CD8-positive, alpha-beta memory T cell (primary cell): ENCODE data around the gene SLC17A3. TPM values are rescaled to one million over a fixed set of nuclear protein-coding genes. Genes with fewer than 3 reads are reported as not detected.

ENCODE experiments used
- CTCF ChIA-PET: fragments of 350-600 bp; sonication (Branson Sonifier 250); formaldehyde crosslinking; loops from one replicate; lab custom pipeline; 2021; ENCODE audit warnings: antibody characterized with exemption; lab: Charles Lee
- POLR2A ChIA-PET: fragments of 350-600 bp; sonication (Branson Sonifier 250); formaldehyde crosslinking; loops from one replicate; lab custom pipeline; 2021; ENCODE audit warnings: antibody characterized with exemption; lab: Charles Lee
- DNase-seq, 5 donors: peaks; one replicate each; pipeline versions ENCODE4 v3.0.0 to v3.0.0-alpha.2; 2020 to 2022; ENCODE audit warnings: mixed read lengths in 1 of 5
- H3K27ac ChIP-seq: one replicate; pipeline ENCODE4 v1.7.0; 2013; ENCODE audit warnings: low read depth, mild to moderate bottlenecking, low read length, moderate library complexity
- H3K27me3 ChIP-seq: 2 replicates; pipeline ENCODE4 v1.7.0; 2013; ENCODE audit warnings: low read length, mild to moderate bottlenecking; ENCODE audit not compliant: insufficient read depth, poor library complexity, severe bottlenecking
- H3K36me3 ChIP-seq: 2 replicates; pipeline ENCODE4 v1.7.0; 2013; ENCODE audit warnings: mild to moderate bottlenecking, low read length, moderate library complexity; ENCODE audit not compliant: insufficient read depth
- H3K4me1 ChIP-seq: 2 replicates; pipeline ENCODE4 v1.7.0; 2013; ENCODE audit warnings: mild to moderate bottlenecking, low read length, moderate library complexity; ENCODE audit not compliant: insufficient read depth
- H3K4me3 ChIP-seq: 2 replicates; pipeline ENCODE4 v1.7.0; 2013; ENCODE audit warnings: mild to moderate bottlenecking, low read length
- H3K9me3 ChIP-seq: 2 replicates; pipeline ENCODE4 v1.7.0; 2013; ENCODE audit warnings: mild to moderate bottlenecking, low read length
- H3K27ac Mint-ChIP-seq, 8 donors: one replicate each; pipeline ENCODE4 v1.8.0; 2020 to 2021; ENCODE audit warnings: mixed read lengths in 8 of 8, mild to moderate bottlenecking in 6 of 8, inconsistent platforms in 3 of 8, moderate library complexity in 3 of 8
- H3K27me3 Mint-ChIP-seq, 2 donors: one replicate each; pipeline ENCODE4 v1.8.0; 2020 to 2021; ENCODE audit warnings: mixed read lengths in 2 of 2, mild to moderate bottlenecking in 1 of 2, moderate library complexity in 1 of 2
- H3K36me3 Mint-ChIP-seq, 3 donors: one replicate each; pipeline ENCODE4 v1.8.0; 2020 to 2021; ENCODE audit warnings: mixed read lengths in 3 of 3, inconsistent platforms in 1 of 3, mild to moderate bottlenecking in 1 of 3
- H3K4me1 Mint-ChIP-seq, 3 donors: one replicate each; pipeline ENCODE4 v1.8.0; 2020 to 2021; ENCODE audit warnings: mixed read lengths in 3 of 3, inconsistent platforms in 1 of 3, mild to moderate bottlenecking in 1 of 3
- H3K4me3 Mint-ChIP-seq, 7 donors: one replicate each; pipeline ENCODE4 v1.8.0; 2020 to 2021; ENCODE audit warnings: mixed read lengths in 7 of 7, mild to moderate bottlenecking in 6 of 7, moderate library complexity in 4 of 7, inconsistent platforms in 2 of 7
- H3K9me3 Mint-ChIP-seq, 5 donors: one replicate each; pipeline ENCODE4 v1.8.0; 2020 to 2022; ENCODE audit warnings: mixed read lengths in 5 of 5, mild to moderate bottlenecking in 3 of 5, moderate library complexity in 2 of 5, inconsistent platforms in 1 of 5
- polyA plus RNA-seq: library from polyadenylated mRNA; unstranded; fragments of 300-500 nt; fragmentation: Illumina TruSeq; gene quantifications from one replicate; pipeline ENCODE4 v1.2.3, GENCODE V29; 2021
- total RNA-seq, 2 experiments: library from RNA; stranded (reverse); gene quantifications; one replicate each; pipeline ENCODE4 v1.2.3, GENCODE V29; 2021

The SLC17A3 gene
- total and polyA plus RNA-seq, 3 experiments from 2014 or later = not detected

DNA sequence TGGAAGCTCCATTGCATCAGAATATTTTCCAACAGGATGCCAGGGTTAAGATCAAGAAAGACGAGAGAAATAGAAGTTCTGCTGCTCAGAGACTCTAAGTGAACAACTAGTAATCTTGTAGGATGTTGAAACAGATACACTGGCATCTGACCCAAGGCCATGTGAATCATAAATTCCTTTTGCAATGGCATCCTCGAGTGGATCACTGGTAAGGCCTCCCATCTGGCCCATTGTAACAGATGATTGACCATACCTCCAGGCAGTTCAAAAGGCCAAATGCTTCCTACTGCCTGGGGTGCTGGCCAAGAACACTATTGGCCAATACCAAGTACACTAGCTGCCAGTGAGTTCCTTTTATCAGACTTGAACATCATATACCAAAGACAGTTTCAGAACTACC lies 9.9 kb upstream of the SLC17A3 start:
- Histone ChIP-seq H3K4me1 (no peaks in the 10 kb centered on the region), H3K9me3 (no peaks in the 10 kb centered on the region), H3K36me3 (no peaks in the 10 kb centered on the region), H3K27ac (no peak overlapping the region), H3K4me3 (no peak overlapping the region), H3K27me3 (no peaks in the 10 kb centered on the region)
- Mint-ChIP-seq H3K27ac (no peak overlapping the region), H3K4me3 (no peak overlapping the region), H3K36me3 (peaks cover 0 to 3% (median 2%) of the 10 kb centered on the region in 3 donors), H3K4me1 (peaks cover 0 to 10% (median 0%) of the 10 kb centered on the region in 3 donors), H3K9me3 (no peaks in the 10 kb centered on the region), H3K27me3 (peaks cover under 1 to 3% of the 10 kb centered on the region in 2 donors)
- DNase-seq = no peak
- CTCF ChIA-PET = interaction anchor here (2.7 kb wide), 1 partner anchor 164 kb away, joined by 12 read pairs; no protein-coding TSS in a partner anchor
- POLR2A ChIA-PET = no interaction called here

DNA sequence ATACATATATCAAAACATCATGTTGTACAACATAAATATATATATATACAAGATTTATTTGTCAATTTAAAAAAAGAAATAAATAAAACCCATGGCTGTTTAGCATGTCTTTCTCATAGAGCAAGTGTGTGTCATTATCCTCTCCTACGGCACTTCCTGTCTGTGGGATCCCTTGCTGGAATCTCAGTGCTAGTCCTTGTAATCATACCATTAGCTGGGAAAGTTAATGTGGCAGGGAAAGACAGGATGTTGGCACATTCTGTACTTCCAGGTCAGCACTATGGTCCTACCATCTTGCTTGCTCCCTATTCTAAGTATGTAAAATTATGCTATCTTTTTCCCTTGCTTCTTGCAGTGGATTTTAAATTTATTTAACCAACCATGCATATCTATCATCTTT lies 9.5 kb upstream of the SLC17A3 start:
- no peaks in the 10 kb centered on the region for H3K36me3 ChIP-seq
- no peaks in the 10 kb centered on the region for H3K9me3 ChIP-seq
- ChIA-PET CTCF (interaction anchor here (1.0 to 3.1 kb wide), 3 partner anchors 11 to 163 kb away, joined by 3 to 15 read pairs (median 12); no protein-coding TSS in a partner anchor), POLR2A (no interaction called here)
- Mint-ChIP-seq H3K4me3 (no peak overlapping the region), H3K27me3 (peaks cover 4 to 5% of the 10 kb centered on the region in 2 donors), H3K9me3 (no peaks in the 10 kb centered on the region), H3K27ac (no peak overlapping the region), H3K36me3 (peaks cover 0 to 3% (median 2%) of the 10 kb centered on the region in 3 donors), H3K4me1 (peaks cover 0 to 10% (median 0%) of the 10 kb centered on the region in 3 donors)
- H3K27ac ChIP-seq = no peak overlapping the region
- H3K4me3 ChIP-seq = no peak overlapping the region
- no peaks in the 10 kb centered on the region for H3K4me1 ChIP-seq
- no peak for DNase-seq
- no peaks in the 10 kb centered on the region for H3K27me3 ChIP-seq

GRCh38 chr6:25882051-25882496 lies 8.0 kb upstream of the SLC17A3 start:
- Mint-ChIP-seq H3K27me3 (peaks cover 3 to 6% of the 10 kb centered on the region in 2 donors), H3K9me3 (no peaks in the 10 kb centered on the region), H3K4me1 (peaks cover 0 to 10% (median 0%) of the 10 kb centered on the region in 3 donors), H3K4me3 (peak overlapping the region in 5 of 7 donors; percentile 85 to 93 (median 91)), H3K36me3 (peaks cover 0 to 3% (median 2%) of the 10 kb centered on the region in 3 donors), H3K27ac (peak overlapping the region in 5 of 8 donors; percentile 62 to 95 (median 90))
- Histone ChIP-seq H3K27me3 (no peaks in the 10 kb centered on the region), H3K9me3 (no peaks in the 10 kb centered on the region), H3K4me3 (no peak overlapping the region), H3K4me1 (no peaks in the 10 kb centered on the region), H3K27ac (no peak overlapping the region), H3K36me3 (no peaks in the 10 kb centered on the region)
- ChIA-PET CTCF (interaction anchor here (0.7 to 3.1 kb wide), 11 partner anchors 8 to 166 kb away, joined by 3 to 15 read pairs (median 4); no protein-coding TSS in a partner anchor), POLR2A (no interaction called here)
- DNase-seq = peak in 3 of 5 donors; percentile 20 to 61 (median 46)

DNA sequence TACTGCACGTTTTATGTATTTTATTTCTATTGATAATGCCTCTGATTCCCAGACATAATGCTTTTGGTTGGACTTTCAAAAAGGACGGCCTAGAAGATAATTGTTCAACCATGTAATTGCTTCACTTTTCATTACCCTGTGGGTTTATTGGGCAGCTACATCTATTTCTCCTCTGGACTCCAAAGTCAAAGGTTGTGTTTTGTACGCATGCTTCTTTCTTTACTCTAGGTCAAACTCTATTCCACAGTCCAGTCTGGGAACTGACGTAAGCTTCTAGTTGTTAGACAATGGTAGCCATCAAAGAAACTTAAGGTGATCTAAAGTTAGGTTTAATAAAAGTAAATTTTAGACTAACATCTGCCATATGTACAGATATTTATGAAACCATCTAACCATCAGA lies 6.6 kb upstream of the SLC17A3 start:
- no peaks in the 10 kb centered on the region for H3K9me3 Mint-ChIP-seq
- ChIA-PET CTCF (interaction anchor here (3.1 kb wide), 1 partner anchor 8 kb away, joined by 15 read pairs; no protein-coding TSS in a partner anchor), POLR2A (interaction anchor here (1.7 kb wide), 1 partner anchor 14 kb away, joined by 5 read pairs; no protein-coding TSS in a partner anchor)
- Histone ChIP-seq H3K4me3 (no peak overlapping the region), H3K9me3 (no peaks in the 10 kb centered on the region), H3K36me3 (no peaks in the 10 kb centered on the region), H3K27ac (no peak overlapping the region), H3K27me3 (no peaks in the 10 kb centered on the region), H3K4me1 (no peaks in the 10 kb centered on the region)
- H3K27ac Mint-ChIP-seq = no peak overlapping the region
- H3K4me3 Mint-ChIP-seq = no peak overlapping the region
- H3K4me1 Mint-ChIP-seq = peaks cover 0 to 11% (median 0%) of the 10 kb centered on the region in 3 donors
- no peak for DNase-seq
- H3K36me3 Mint-ChIP-seq = peaks cover 0 to 3% (median 2%) of the 10 kb centered on the region in 3 donors
- peaks cover 3 to 6% of the 10 kb centered on the region in 2 donors for H3K27me3 Mint-ChIP-seq

DNA sequence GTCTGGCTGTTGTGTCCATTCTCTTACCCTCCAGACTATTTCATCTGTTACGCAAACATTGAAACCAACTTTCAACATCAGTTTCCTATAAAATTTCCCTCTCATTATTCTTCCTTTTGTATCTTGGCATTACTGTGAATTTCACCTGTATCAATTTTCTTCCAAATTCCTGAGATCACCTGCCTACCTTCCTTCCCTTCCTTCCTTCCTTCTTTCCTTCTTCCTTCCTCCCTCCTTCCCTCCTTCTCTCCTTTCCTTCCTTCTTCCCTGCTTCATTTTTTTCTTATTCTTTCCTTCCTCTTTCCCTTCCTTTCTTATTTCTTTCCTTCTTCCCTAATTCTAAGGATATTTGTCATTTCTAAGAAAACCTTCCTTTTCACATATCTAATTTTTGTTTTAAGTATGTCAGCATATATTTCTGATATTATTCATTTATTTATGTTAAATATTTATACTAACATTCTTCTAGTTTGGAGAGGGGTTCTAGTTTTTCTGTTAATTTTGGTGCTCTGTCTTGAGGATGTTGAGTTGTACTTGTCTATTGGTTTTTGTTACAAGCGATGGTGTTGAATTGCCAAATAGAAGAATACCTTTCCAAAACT lies 4.8 kb upstream of the SLC17A3 start:
- H3K9me3 Mint-ChIP-seq = no peaks in the 10 kb centered on the region
- no peaks in the 10 kb centered on the region for H3K36me3 ChIP-seq
- POLR2A ChIA-PET = interaction anchor here (1.7 kb wide), 1 partner anchor 12 kb away, joined by 5 read pairs; no protein-coding TSS in a partner anchor
- peaks cover 3 to 6% of the 10 kb centered on the region in 2 donors for H3K27me3 Mint-ChIP-seq
- peaks cover 9% of the 10 kb centered on the region for H3K4me1 ChIP-seq
- no peaks in the 10 kb centered on the region for H3K27me3 ChIP-seq
- CTCF ChIA-PET = no interaction called here
- peaks cover 8 to 25% (median 10%) of the 10 kb centered on the region in 3 donors for H3K4me1 Mint-ChIP-seq
- no peak for DNase-seq
- peaks cover 0 to 3% (median 2%) of the 10 kb centered on the region in 3 donors for H3K36me3 Mint-ChIP-seq
- H3K4me3 ChIP-seq = no peak overlapping the region
- H3K27ac ChIP-seq = no peak overlapping the region
- H3K9me3 ChIP-seq = no peaks in the 10 kb centered on the region
- no peak overlapping the region for H3K27ac Mint-ChIP-seq
- no peak overlapping the region for H3K4me3 Mint-ChIP-seq

DNA sequence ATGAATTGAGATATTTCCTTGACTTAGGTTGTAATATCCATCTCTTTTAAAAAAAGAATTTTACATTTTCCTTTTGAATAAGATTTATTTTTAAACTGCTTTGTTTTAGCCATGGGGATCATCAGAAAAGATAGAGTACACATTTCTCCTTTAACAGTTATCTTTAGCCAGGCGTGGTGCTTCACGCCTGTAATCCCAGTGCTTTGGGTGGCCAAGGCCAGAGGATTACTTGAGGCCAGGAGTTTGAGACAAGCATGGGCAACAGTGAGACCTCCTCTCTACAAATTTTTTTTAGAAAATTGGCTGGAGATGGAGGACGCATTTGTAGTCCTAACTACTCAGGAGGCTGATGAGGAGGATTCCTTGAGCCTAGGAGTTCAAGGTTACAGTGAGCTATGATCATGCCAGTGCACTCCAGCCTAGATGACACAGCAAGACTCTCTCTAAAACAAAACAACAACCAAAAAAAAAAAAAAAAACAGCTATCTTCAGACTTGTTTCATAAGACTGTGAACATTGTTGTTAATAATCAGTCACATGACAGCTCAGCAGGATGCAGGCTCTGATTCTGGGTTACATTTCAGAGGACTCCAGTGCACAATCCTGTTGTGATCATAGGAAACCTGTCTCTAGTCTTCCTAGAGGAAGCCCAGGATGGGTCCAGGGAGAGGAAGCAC lies 2.0 kb upstream of the SLC17A3 start:
- Mint-ChIP-seq H3K4me1 (peaks cover 19 to 33% (median 24%) of the 10 kb centered on the region in 3 donors), H3K9me3 (no peaks in the 10 kb centered on the region), H3K36me3 (peaks cover 0 to 3% (median 2%) of the 10 kb centered on the region in 3 donors), H3K27ac (no peak overlapping the region), H3K4me3 (no peak overlapping the region), H3K27me3 (peaks cover 1 to 6% of the 10 kb centered on the region in 2 donors)
- POLR2A ChIA-PET = interaction anchor here (0.6 kb wide), 1 partner anchor 14 kb away, joined by 3 read pairs; no protein-coding TSS in a partner anchor
- Histone ChIP-seq H3K27me3 (no peaks in the 10 kb centered on the region), H3K9me3 (no peaks in the 10 kb centered on the region), H3K36me3 (no peaks in the 10 kb centered on the region), H3K27ac (no peak overlapping the region), H3K4me1 (peaks cover 9% of the 10 kb centered on the region), H3K4me3 (no peak overlapping the region)
- DNase-seq = no peak
- CTCF ChIA-PET = no interaction called here

DNA sequence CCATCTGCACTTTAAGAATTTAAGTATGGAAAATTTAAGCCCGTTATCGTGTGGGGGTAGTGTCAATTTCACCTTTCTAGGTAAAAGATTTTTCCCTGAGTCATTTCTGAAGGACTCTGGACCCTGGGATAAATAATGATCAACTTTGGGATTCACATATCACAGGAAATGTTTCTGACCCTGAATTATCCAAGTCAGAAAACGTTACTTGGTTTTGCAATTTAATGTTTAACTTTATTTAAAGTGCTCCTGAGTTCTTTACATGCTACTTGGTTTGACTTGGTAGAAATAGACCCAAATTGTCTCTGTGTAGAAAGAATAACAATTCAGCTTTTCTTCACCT lies 1.5 kb upstream of the SLC17A3 start:
- H3K36me3 ChIP-seq = no peaks in the 10 kb centered on the region
- ChIA-PET CTCF (no interaction called here), POLR2A (interaction anchor here (0.6 kb wide), 1 partner anchor 14 kb away, joined by 3 read pairs; no protein-coding TSS in a partner anchor)
- no peak for DNase-seq
- Mint-ChIP-seq H3K9me3 (no peaks in the 10 kb centered on the region), H3K36me3 (peaks cover 0 to 2% (median 1%) of the 10 kb centered on the region in 3 donors), H3K4me3 (no peak overlapping the region), H3K27ac (no peak overlapping the region), H3K27me3 (peaks cover 1 to 6% of the 10 kb centered on the region in 2 donors), H3K4me1 (peaks cover 19 to 33% (median 24%) of the 10 kb centered on the region in 3 donors)
- no peaks in the 10 kb centered on the region for H3K9me3 ChIP-seq
- H3K27me3 ChIP-seq = no peaks in the 10 kb centered on the region
- H3K4me1 ChIP-seq = peaks cover 9% of the 10 kb centered on the region
- H3K4me3 ChIP-seq = no peak overlapping the region
- no peak overlapping the region for H3K27ac ChIP-seq
